ENCODE results near the gene ABHD6. TPM values are rescaled to one million over a fixed set of nuclear protein-coding genes. Genes with fewer than 3 reads are reported as not detected.
"Not testable (repeated sequence)": the region's sequence is repeated elsewhere in the genome, so short reads cannot be mapped to it uniquely, and the experiment has no call there.

The ABHD6 gene
- total RNA-seq, 4 donors from 2014 or later = 35.6 to 39.8 (median 38.2) TPM

- 1% methylated on average over 38 of the region's 53 CpGs for WGBS
- DNase-seq (ENCODE audit: low spot score in 2 of 2) = peak; percentile 82 to 85
- Histone ChIP-seq H3K4me3 (peak overlapping the region; percentile 96), H3K36me3 (no peaks in the 10 kb centered on the region), H3K9me3 (no peaks in the 10 kb centered on the region), H3K27ac (peak overlapping the region; percentile 74), H3K27me3 (no peaks in the 10 kb centered on the region), H3K4me1 (peaks cover 45% of the 10 kb centered on the region)
- TF ChIP-seq EP300 (IDR thresholded peaks at IDR 0.05) (no peak), POLR2AphosphoS5 (IDR thresholded peaks at IDR 0.05) (no peak), POLR2A (IDR thresholded peaks at IDR 0.05) (no peak)
- TF ChIP-seq, protein P1, sequence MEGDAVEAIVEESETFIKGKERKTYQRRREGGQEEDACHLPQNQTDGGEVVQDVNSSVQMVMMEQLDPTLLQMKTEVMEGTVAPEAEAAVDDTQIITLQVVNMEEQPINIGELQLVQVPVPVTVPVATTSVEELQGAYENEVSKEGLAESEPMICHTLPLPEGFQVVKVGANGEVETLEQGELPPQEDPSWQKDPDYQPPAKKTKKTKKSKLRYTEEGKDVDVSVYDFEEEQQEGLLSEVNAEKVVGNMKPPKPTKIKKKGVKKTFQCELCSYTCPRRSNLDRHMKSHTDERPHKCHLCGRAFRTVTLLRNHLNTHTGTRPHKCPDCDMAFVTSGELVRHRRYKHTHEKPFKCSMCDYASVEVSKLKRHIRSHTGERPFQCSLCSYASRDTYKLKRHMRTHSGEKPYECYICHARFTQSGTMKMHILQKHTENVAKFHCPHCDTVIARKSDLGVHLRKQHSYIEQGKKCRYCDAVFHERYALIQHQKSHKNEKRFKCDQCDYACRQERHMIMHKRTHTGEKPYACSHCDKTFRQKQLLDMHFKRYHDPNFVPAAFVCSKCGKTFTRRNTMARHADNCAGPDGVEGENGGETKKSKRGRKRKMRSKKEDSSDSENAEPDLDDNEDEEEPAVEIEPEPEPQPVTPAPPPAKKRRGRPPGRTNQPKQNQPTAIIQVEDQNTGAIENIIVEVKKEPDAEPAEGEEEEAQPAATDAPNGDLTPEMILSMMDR (IDR thresholded peaks at IDR 0.05) = no peak
Observed at GRCh38 chr3:58237941-58238681, 519 bp downstream of the ABHD6 start.

- H3K4me3 ChIP-seq = peak overlapping the region; percentile 96
- H3K4me1 ChIP-seq = peaks cover 45% of the 10 kb centered on the region
- 67% methylated on average over 7 of the region's 7 CpGs for WGBS
- no peak for TF ChIP-seq POLR2A (IDR thresholded peaks at IDR 0.05)
- no peak for TF ChIP-seq POLR2AphosphoS5 (IDR thresholded peaks at IDR 0.05)
- no peak for TF ChIP-seq EP300 (IDR thresholded peaks at IDR 0.05)
- TF ChIP-seq, protein P1 (IDR thresholded peaks at IDR 0.05) = no peak
- DNase-seq (ENCODE audit: low spot score in 2 of 2) = no peak
- H3K27me3 ChIP-seq = no peaks in the 10 kb centered on the region
- no peaks in the 10 kb centered on the region for H3K36me3 ChIP-seq
- no peaks in the 10 kb centered on the region for H3K9me3 ChIP-seq
- no peak overlapping the region for H3K27ac ChIP-seq
Observed at GRCh38 chr3:58238830-58239229, 1.2 kb downstream of the ABHD6 start.

DNA sequence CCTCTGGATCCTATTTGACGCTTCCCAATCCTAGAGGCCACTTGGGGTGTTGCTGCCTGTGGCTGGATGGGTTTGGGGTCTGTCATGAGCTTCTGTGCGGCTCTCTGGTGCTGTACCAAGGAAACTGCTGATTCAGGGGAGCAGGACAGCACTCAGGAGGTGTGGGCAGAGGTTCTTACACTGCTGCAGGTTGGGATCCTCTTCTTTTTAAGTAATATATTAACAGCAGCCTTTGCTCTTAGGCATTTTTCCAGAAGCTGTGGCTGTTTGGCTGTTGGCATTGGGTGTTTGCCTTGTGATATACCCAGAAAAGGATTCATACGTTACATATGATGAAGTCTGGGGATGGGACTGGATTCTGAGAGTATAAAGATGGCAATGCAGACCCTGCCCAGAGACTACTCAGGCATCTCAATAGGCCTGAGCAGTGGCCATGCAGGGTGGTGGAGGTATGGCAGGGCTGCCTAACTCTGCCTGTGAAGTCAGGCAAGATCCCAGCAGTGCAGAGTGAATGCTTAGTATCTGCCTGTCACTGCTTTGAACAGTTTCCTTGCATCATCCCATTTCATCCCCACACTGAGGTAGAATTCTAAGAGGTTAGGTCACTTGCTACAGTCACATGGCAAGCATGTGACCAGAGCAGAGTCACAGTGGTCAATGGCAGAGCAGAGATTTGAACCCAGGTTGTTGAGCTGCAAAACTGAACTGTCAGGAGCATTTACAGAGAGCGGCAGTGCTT, 3.9 kb downstream of the ABHD6 start:
- no peaks in the 10 kb centered on the region for H3K9me3 ChIP-seq
- H3K27me3 ChIP-seq = no peaks in the 10 kb centered on the region
- no peak overlapping the region for H3K4me3 ChIP-seq
- 75% methylated on average over 4 of the region's 4 CpGs for WGBS
- peaks cover 43% of the 10 kb centered on the region for H3K4me1 ChIP-seq
- no peak for TF ChIP-seq POLR2AphosphoS5 (IDR thresholded peaks at IDR 0.05)
- TF ChIP-seq, protein P1 (IDR thresholded peaks at IDR 0.05) = no peak
- no peak for TF ChIP-seq POLR2A (IDR thresholded peaks at IDR 0.05)
- no peak for TF ChIP-seq EP300 (IDR thresholded peaks at IDR 0.05)
- H3K27ac ChIP-seq = peak overlapping the region; percentile 5
- no peaks in the 10 kb centered on the region for H3K36me3 ChIP-seq
- DNase-seq (ENCODE audit: low spot score in 2 of 2) = no peak

DNA sequence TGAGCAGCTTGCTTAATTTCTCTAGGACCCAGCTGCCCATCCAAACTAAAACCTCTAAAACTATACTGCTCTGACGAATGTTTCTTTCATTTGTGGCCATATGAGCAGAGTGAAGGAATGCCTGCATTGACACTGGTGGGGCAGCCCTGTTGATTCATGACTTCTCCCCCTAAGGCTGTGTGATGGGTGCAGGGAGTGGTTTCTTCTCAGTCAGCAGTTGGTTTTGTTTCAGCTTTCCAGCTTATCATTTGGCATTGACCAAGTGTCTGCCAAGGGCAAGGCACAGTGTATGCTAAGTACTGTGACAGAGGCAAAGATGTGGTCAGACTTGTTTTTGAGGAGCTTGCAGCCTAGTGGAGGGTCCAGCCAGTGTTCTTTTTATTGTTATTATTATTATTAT, 4.7 kb downstream of the ABHD6 start:
- peak overlapping the region; percentile 5 for H3K27ac ChIP-seq
- TF ChIP-seq POLR2A (IDR thresholded peaks at IDR 0.05) = no peak
- no peak for TF ChIP-seq EP300 (IDR thresholded peaks at IDR 0.05)
- TF ChIP-seq POLR2AphosphoS5 (IDR thresholded peaks at IDR 0.05) = no peak
- TF ChIP-seq, protein P1 (IDR thresholded peaks at IDR 0.05) = no peak
- H3K4me1 ChIP-seq = peaks cover 35% of the 10 kb centered on the region
- no peak overlapping the region for H3K4me3 ChIP-seq
- no peaks in the 10 kb centered on the region for H3K36me3 ChIP-seq
- 67% methylated on average over 1 of the region's 1 CpG for WGBS
- DNase-seq (ENCODE audit: low spot score in 2 of 2) = no peak
- H3K9me3 ChIP-seq = no peaks in the 10 kb centered on the region
- no peaks in the 10 kb centered on the region for H3K27me3 ChIP-seq

GRCh38 chr3:58242860-58243259, 5.3 kb downstream of the ABHD6 start:
- H3K4me1 ChIP-seq = peaks cover 35% of the 10 kb centered on the region
- not testable (repeated sequence) for H3K27me3 ChIP-seq; H3K27ac ChIP-seq; H3K9me3 ChIP-seq; DNase-seq (ENCODE audit: low spot score in 2 of 2); H3K36me3 ChIP-seq; H3K4me3 ChIP-seq
- 64% methylated on average over 4 of the region's 4 CpGs for WGBS
